ENCODE data around the gene TRA2A.
A peak's percentile ranks its signal among the peaks of the same experiment; 100 is the strongest.

- TF ChIP-seq CTCF (IDR thresholded peaks at IDR 0.05; ENCODE audit: extremely low read depth in 1 of 2, insufficient read depth in 1 of 2, low read depth in 1 of 2, low read length in 2 of 2) (no peak), EZH2 (IDR thresholded peaks at IDR 0.05; ENCODE audit: borderline replicate concordance, low read depth, low read length, severe bottlenecking) (peak; percentile 23)
Measured at GRCh38 chr7:23476286-23477156, 55.3 kb downstream of the TRA2A start.
